Measurements from ENCODE around the gene ZNF213.

ZNF213 gene

GRCh38 chr16:3147046-3147756 is 12.4 kb downstream of the ZNF213 start:
- H3K9me3 ChIP-seq (ENCODE audit: insufficient read depth, low read length) = no peaks in the 10 kb centered on the region
- peaks cover 30% of the 10 kb centered on the region for H3K4me1 ChIP-seq (ENCODE audit: insufficient read depth, insufficient read length)
- no peak overlapping the region for H3K4me3 ChIP-seq (ENCODE audit: insufficient read length, low read depth)
- H3K27me3 ChIP-seq (ENCODE audit: insufficient read depth, insufficient read length) = peaks cover 24% of the 10 kb centered on the region
- no peak overlapping the region for H3K9ac ChIP-seq (ENCODE audit: insufficient read length, low read depth)
- H3K36me3 ChIP-seq (ENCODE audit: insufficient read depth, insufficient read length, low read length) = peaks cover 9% of the 10 kb centered on the region
- no peak for DNase-seq (ENCODE audit: low read depth, low spot score)
- TF ChIP-seq YY1 (IDR thresholded peaks at IDR 0.05; ENCODE audit: insufficient read depth, insufficient read length) (no peak), SUZ12 (IDR thresholded peaks at IDR 0.05; ENCODE audit: extremely low read depth, insufficient read depth, insufficient read length) (no peak), ZNF274 (IDR thresholded peaks at IDR 0.05; ENCODE audit: low read depth, low read length) (no peak)

- H3K4me3 ChIP-seq (ENCODE audit: insufficient read length, low read depth) = no peak overlapping the region
Observed at GRCh38 chr16:3147757-3148104, 12.9 kb downstream of the ZNF213 start.

GRCh38 chr16:3148256-3149192 is 13.7 kb downstream of the ZNF213 start:
- Histone ChIP-seq H3K27me3 (ENCODE audit: insufficient read depth, insufficient read length) (peaks cover 24% of the 10 kb centered on the region), H3K4me3 (ENCODE audit: insufficient read length, low read depth) (no peak overlapping the region), H3K9me3 (ENCODE audit: insufficient read depth, low read length) (no peaks in the 10 kb centered on the region), H3K9ac (ENCODE audit: insufficient read length, low read depth) (no peak overlapping the region), H3K4me1 (ENCODE audit: insufficient read depth, insufficient read length) (peaks cover 30% of the 10 kb centered on the region), H3K36me3 (ENCODE audit: insufficient read depth, insufficient read length, low read length) (no peaks in the 10 kb centered on the region)
- no peak for DNase-seq (ENCODE audit: low read depth, low spot score)
- TF ChIP-seq SUZ12 (IDR thresholded peaks at IDR 0.05; ENCODE audit: extremely low read depth, insufficient read depth, insufficient read length) = no peak
- TF ChIP-seq ZNF274 (IDR thresholded peaks at IDR 0.05; ENCODE audit: low read depth, low read length) = no peak
- TF ChIP-seq YY1 (IDR thresholded peaks at IDR 0.05; ENCODE audit: insufficient read depth, insufficient read length) = no peak

More at GRCh38 chr16:3147757-3148104, 12.9 kb downstream of the ZNF213 start:
- Histone ChIP-seq H3K4me1 (ENCODE audit: insufficient read depth, insufficient read length) (peaks cover 30% of the 10 kb centered on the region), H3K9me3 (ENCODE audit: insufficient read depth, low read length) (no peaks in the 10 kb centered on the region), H3K36me3 (ENCODE audit: insufficient read depth, insufficient read length, low read length) (peaks cover 3% of the 10 kb centered on the region), H3K9ac (ENCODE audit: insufficient read length, low read depth) (no peak overlapping the region), H3K27me3 (ENCODE audit: insufficient read depth, insufficient read length) (peaks cover 24% of the 10 kb centered on the region)
- DNase-seq (ENCODE audit: low read depth, low spot score) = no peak
- TF ChIP-seq SUZ12 (IDR thresholded peaks at IDR 0.05; ENCODE audit: extremely low read depth, insufficient read depth, insufficient read length) (no peak), ZNF274 (IDR thresholded peaks at IDR 0.05; ENCODE audit: low read depth, low read length) (no peak), YY1 (IDR thresholded peaks at IDR 0.05; ENCODE audit: insufficient read depth, insufficient read length) (no peak)

GRCh38 chr16:3149193-3149530 is 14.3 kb downstream of the ZNF213 start:
- Histone ChIP-seq H3K36me3 (ENCODE audit: insufficient read depth, insufficient read length, low read length) (no peaks in the 10 kb centered on the region), H3K4me3 (ENCODE audit: insufficient read length, low read depth) (no peak overlapping the region), H3K9ac (ENCODE audit: insufficient read length, low read depth) (peak overlapping the region; percentile 95), H3K4me1 (ENCODE audit: insufficient read depth, insufficient read length) (peaks cover 24% of the 10 kb centered on the region), H3K9me3 (ENCODE audit: insufficient read depth, low read length) (no peaks in the 10 kb centered on the region), H3K27me3 (ENCODE audit: insufficient read depth, insufficient read length) (peaks cover 24% of the 10 kb centered on the region)
- DNase-seq (ENCODE audit: low read depth, low spot score) = no peak
- TF ChIP-seq ZNF274 (IDR thresholded peaks at IDR 0.05; ENCODE audit: low read depth, low read length) = no peak
- TF ChIP-seq SUZ12 (IDR thresholded peaks at IDR 0.05; ENCODE audit: extremely low read depth, insufficient read depth, insufficient read length) = no peak
- TF ChIP-seq YY1 (IDR thresholded peaks at IDR 0.05; ENCODE audit: insufficient read depth, insufficient read length) = no peak

- DNase-seq (ENCODE audit: low read depth, low spot score) = no peak
- peaks cover 27% of the 10 kb centered on the region for H3K27me3 ChIP-seq (ENCODE audit: insufficient read depth, insufficient read length)
- no peaks in the 10 kb centered on the region for H3K36me3 ChIP-seq (ENCODE audit: insufficient read depth, insufficient read length, low read length)
- H3K4me3 ChIP-seq (ENCODE audit: insufficient read length, low read depth) = peak overlapping the region; percentile 90
- H3K4me1 ChIP-seq (ENCODE audit: insufficient read depth, insufficient read length) = peaks cover 20% of the 10 kb centered on the region
- H3K9me3 ChIP-seq (ENCODE audit: insufficient read depth, low read length) = no peaks in the 10 kb centered on the region
- peak overlapping the region; percentile 95 for H3K9ac ChIP-seq (ENCODE audit: insufficient read length, low read depth)
- TF ChIP-seq YY1 (IDR thresholded peaks at IDR 0.05; ENCODE audit: insufficient read depth, insufficient read length) (peak; percentile 50), SUZ12 (IDR thresholded peaks at IDR 0.05; ENCODE audit: extremely low read depth, insufficient read depth, insufficient read length) (no peak)
Observed at GRCh38 chr16:3149630-3150345, 15.0 kb downstream of the ZNF213 start.

GRCh38 chr16:3150346-3151218 is 15.8 kb downstream of the ZNF213 start:
- H3K4me3 ChIP-seq (ENCODE audit: insufficient read length, low read depth) = peak overlapping the region; percentile 90
- DNase-seq (ENCODE audit: low read depth, low spot score) = peak; percentile 95
- peak overlapping the region; percentile 95 for H3K9ac ChIP-seq (ENCODE audit: insufficient read length, low read depth)
- H3K36me3 ChIP-seq (ENCODE audit: insufficient read depth, insufficient read length, low read length) = no peaks in the 10 kb centered on the region
- no peaks in the 10 kb centered on the region for H3K9me3 ChIP-seq (ENCODE audit: insufficient read depth, low read length)
- TF ChIP-seq YY1 (IDR thresholded peaks at IDR 0.05; ENCODE audit: insufficient read depth, insufficient read length) (no peak), SUZ12 (IDR thresholded peaks at IDR 0.05; ENCODE audit: extremely low read depth, insufficient read depth, insufficient read length) (no peak), ZNF274 (IDR thresholded peaks at IDR 0.05; ENCODE audit: low read depth, low read length) (no peak)
- H3K27me3 ChIP-seq (ENCODE audit: insufficient read depth, insufficient read length) = peaks cover 27% of the 10 kb centered on the region
- peaks cover 15% of the 10 kb centered on the region for H3K4me1 ChIP-seq (ENCODE audit: insufficient read depth, insufficient read length)

Measured in NT2/D1 (cell line).